OCI-LY3 (cell line): ENCODE measurements around the gene CYTIP.

Experiments used
- H2AFZ ChIP-seq: fragments of 200-600, 300-600 bp; shearing (Covaris generic); 2 replicates; pipeline ENCODE4 v1.6.0; 2014; ENCODE audit warnings: antibody characterized with exemption, low read depth, low read length
- H3K27ac ChIP-seq: fragments of 200-600, 300-600 bp; sonication (generic); 2 replicates; pipeline ENCODE4 v1.5.1; 2014; ENCODE audit warnings: mild to moderate bottlenecking, low read length, moderate library complexity, mixed read lengths
- H3K27me3 ChIP-seq: fragments of 200-600, 300-600 bp; sonication (generic); 2 replicates; pipeline ENCODE4 v1.6.1; 2014; ENCODE audit warnings: low read depth, low read length, mixed read lengths
- H3K36me3 ChIP-seq: fragments of 200-600, 300-600 bp; sonication (generic); replicated peaks from 2 replicates; pipeline ENCODE3; 2014; ENCODE audit warnings: low read depth, low read length, mixed read lengths
- H3K4me1 ChIP-seq: fragments of 300-600, 200-600 bp; sonication (generic); 2 replicates; pipeline ENCODE4 v1.6.1; 2014; ENCODE audit warnings: low read length, mixed read lengths
- H3K4me2 ChIP-seq: fragments of 200-600, 300-600 bp; sonication (generic); 2 replicates; pipeline ENCODE4 v1.6.1; 2014; ENCODE audit warnings: low read length, mixed read lengths
- H3K4me3 ChIP-seq: fragments of 300-600, 200-600 bp; sonication (generic); 2 replicates; pipeline ENCODE4 v1.5.1; 2014; ENCODE audit warnings: antibody characterized with exemption, mild to moderate bottlenecking, low read length, moderate library complexity
- H3K79me2 ChIP-seq: fragments of 300-600, 200-600 bp; shearing (Covaris generic); 2 replicates; pipeline ENCODE4 v1.6.1; 2014; ENCODE audit warnings: mild to moderate bottlenecking, low read length, mixed read lengths
- H3K9ac ChIP-seq: fragments of 300-600, 200-600 bp; shearing (Covaris generic); 2 replicates; pipeline ENCODE4 v1.6.0; 2014; ENCODE audit warnings: mild to moderate bottlenecking, low read length, moderate library complexity
- H3K9me3 ChIP-seq: fragments of 200-600, 300-600 bp; shearing (Covaris generic); 2 replicates; pipeline ENCODE4 v1.6.1; 2014; ENCODE audit warnings: low read length, mixed read lengths; ENCODE audit not compliant: insufficient read depth
- H4K20me1 ChIP-seq: fragments of 200-600, 300-600 bp; sonication (generic); 2 replicates; pipeline ENCODE4 v1.6.1; 2016; ENCODE audit warnings: low read length, mixed read lengths; ENCODE audit not compliant: insufficient read depth
- CTCF ChIP-seq: fragments of 200-600, 300-600 bp; sonication (generic); IDR thresholded peaks from 2 replicates; pipeline ENCODE4 v1.5.1; 2014; ENCODE audit warnings: antibody characterized with exemption, low read length, low read depth
- EZH2phosphoT487 ChIP-seq: fragments of 200-600 bp; shearing (Covaris generic); IDR thresholded peaks from 2 replicates; pipeline ENCODE4 v1.6.1; 2018; ENCODE audit warnings: antibody characterized with exemption, mixed run types, low read depth

The CYTIP gene

GRCh38 chr2:157419031-157419575, 24.8 kb downstream of the CYTIP start:
- H3K79me2 ChIP-seq, result peaks cover 36% of the 10 kb centered on the region
- H3K36me3 ChIP-seq, result peaks cover 80% of the 10 kb centered on the region

GRCh38 chr2:157418239-157418641, 25.6 kb downstream of the CYTIP start:
- no peaks in the 10 kb centered on the region for H3K27me3 ChIP-seq
- H3K9ac ChIP-seq, result no peak overlapping the region
- no peaks in the 10 kb centered on the region for H3K9me3 ChIP-seq
- peaks cover 36% of the 10 kb centered on the region for H3K79me2 ChIP-seq
- TF ChIP-seq CTCF (no peak), EZH2phosphoT487 (no peak)
- no peak overlapping the region for H3K4me3 ChIP-seq
- H3K27ac ChIP-seq, result no peak overlapping the region
- H3K4me2 ChIP-seq, result no peak overlapping the region; the same call in 1 of the 2 replicates
- H3K4me1 ChIP-seq, result peaks cover 73% of the 10 kb centered on the region
- peaks cover 86% of the 10 kb centered on the region for H3K36me3 ChIP-seq
- no peak overlapping the region for H2AFZ ChIP-seq
- peaks cover 75% of the 10 kb centered on the region for H4K20me1 ChIP-seq

More at GRCh38 chr2:157419031-157419575, 24.8 kb downstream of the CYTIP start:
- Histone ChIP-seq H3K4me1 (peaks cover 64% of the 10 kb centered on the region), H3K27ac (no peak overlapping the region), H2AFZ (no peak overlapping the region), H3K9ac (no peak overlapping the region), H4K20me1 (peaks cover 66% of the 10 kb centered on the region), H3K4me2 (no peak overlapping the region), H3K27me3 (no peaks in the 10 kb centered on the region), H3K9me3 (no peaks in the 10 kb centered on the region), H3K4me3 (no peak overlapping the region)
- TF ChIP-seq CTCF, result no peak
- no peak for TF ChIP-seq EZH2phosphoT487

- H3K4me2 ChIP-seq, result no peak overlapping the region
Observed at GRCh38 chr2:157415591-157416101, 28.2 kb downstream of the CYTIP start.

More at GRCh38 chr2:157415591-157416101, 28.2 kb downstream of the CYTIP start:
- Histone ChIP-seq H3K27me3 (no peaks in the 10 kb centered on the region), H3K4me1 (peaks cover 65% of the 10 kb centered on the region), H2AFZ (no peak overlapping the region), H4K20me1 (peaks cover 66% of the 10 kb centered on the region), H3K9me3 (no peaks in the 10 kb centered on the region), H3K36me3 (peaks cover 78% of the 10 kb centered on the region), H3K4me3 (no peak overlapping the region), H3K27ac (no peak overlapping the region), H3K9ac (no peak overlapping the region), H3K79me2 (peaks cover 21% of the 10 kb centered on the region)
- TF ChIP-seq EZH2phosphoT487 (no peak), CTCF (no peak)
